GM18511 (cell line): ENCODE results near the gene DMXL1.

ENCODE experiments used
- ATAC-seq: cut with Tn5 transposase; IDR thresholded peaks from one replicate; pipeline ENCODE4 v1.9.1; 2021; ENCODE audit warnings: mild to moderate bottlenecking, moderate library complexity; ENCODE audit not compliant: unreplicated experiment

The DMXL1 gene

GRCh38 chr5:119070828-119071560 is at the start of gene DMXL1:
Gene DMXL1, plus strand, starts transcription at chr5:119071087. Its CDS starts 483 bp downstream, at chr5:119071570.
- peak; percentile 80 for ATAC-seq

- ATAC-seq: no peak
Measured at GRCh38 chr5:119021149-119021732, 49.6 kb upstream of the DMXL1 start.

GRCh38 chr5:119022017-119022745 is 48.7 kb upstream of the DMXL1 start:
- ATAC-seq: peak; percentile 86

- no peak for ATAC-seq
Measured at GRCh38 chr5:119022773-119023172, 48.1 kb upstream of the DMXL1 start.

- no peak for ATAC-seq
Measured at GRCh38 chr5:119028575-119028974, 42.3 kb upstream of the DMXL1 start.

- peak; percentile 80 for ATAC-seq
Measured at GRCh38 chr5:119031011-119031886, 39.6 kb upstream of the DMXL1 start.

- ATAC-seq: peak; percentile 67
Measured at GRCh38 chr5:119031905-119032304, 39.0 kb upstream of the DMXL1 start.

GRCh38 chr5:119032656-119033055 is 38.2 kb upstream of the DMXL1 start:
- no peak for ATAC-seq

GRCh38 chr5:119033135-119033534 is 37.8 kb upstream of the DMXL1 start:
- ATAC-seq: no peak

- no peak for ATAC-seq
Measured at GRCh38 chr5:119036101-119036762, 34.7 kb upstream of the DMXL1 start.

- no peak for ATAC-seq
Measured at GRCh38 chr5:119037496-119038215, 33.2 kb upstream of the DMXL1 start.

GRCh38 chr5:119048246-119048645 is 22.6 kb upstream of the DMXL1 start:
- ATAC-seq: no peak

- no peak for ATAC-seq
Measured at GRCh38 chr5:119049824-119050449, 20.9 kb upstream of the DMXL1 start.

GRCh38 chr5:119054101-119054500 is 16.8 kb upstream of the DMXL1 start:
- ATAC-seq: no peak

- no peak for ATAC-seq
Measured at GRCh38 chr5:119055294-119055693, 15.6 kb upstream of the DMXL1 start.

GRCh38 chr5:119058979-119059529 is 11.8 kb upstream of the DMXL1 start:
- ATAC-seq: no peak

GRCh38 chr5:119059740-119060255 is 11.1 kb upstream of the DMXL1 start:
- no peak for ATAC-seq

- peak; percentile 88 for ATAC-seq
Measured at GRCh38 chr5:119063579-119064379, 7.1 kb upstream of the DMXL1 start.
